Breast epithelium (tissue), 3 donors: ENCODE results near the gene CCSAP.

ENCODE experiments used
- POLR2A ChIP-seq: fragments of 450-650 bp; IDR thresholded peaks from one replicate; pipeline ENCODE4 v1.6.1; 2016; ENCODE audit warnings: antibody characterized with exemption, mild to moderate bottlenecking, moderate library complexity
- TF ChIP-seq, protein P1 (sequence below), 3 donors: fragments of 450-650 bp; IDR thresholded peaks; one replicate each; pipeline ENCODE4 v1.5.1; 2016 to 2017; ENCODE audit warnings: antibody characterized with exemption in 3 of 3, mild to moderate bottlenecking in 3 of 3, moderate library complexity in 3 of 3

DNA sequence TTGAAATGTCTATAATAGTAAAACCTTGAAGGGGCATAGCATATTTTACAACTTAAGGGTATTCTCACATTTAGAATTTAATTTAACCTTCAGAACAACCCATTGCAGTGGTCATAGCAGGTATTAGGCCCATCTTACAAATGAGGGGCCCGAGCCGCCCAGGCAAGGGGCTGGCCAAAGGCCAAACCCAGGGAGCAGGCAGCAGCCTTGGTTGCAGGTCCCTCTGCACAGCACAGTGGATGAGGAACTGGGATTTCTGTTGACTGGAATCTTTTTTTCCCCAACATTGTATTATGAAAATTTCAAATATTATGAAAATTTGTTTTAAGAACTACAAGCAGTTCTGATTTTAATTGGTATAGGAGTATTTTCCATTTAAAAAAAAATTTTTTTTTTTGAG is 33.2 kb downstream of the CCSAP start:
- TF ChIP-seq POLR2A: no peak
- TF ChIP-seq, protein P1, sequence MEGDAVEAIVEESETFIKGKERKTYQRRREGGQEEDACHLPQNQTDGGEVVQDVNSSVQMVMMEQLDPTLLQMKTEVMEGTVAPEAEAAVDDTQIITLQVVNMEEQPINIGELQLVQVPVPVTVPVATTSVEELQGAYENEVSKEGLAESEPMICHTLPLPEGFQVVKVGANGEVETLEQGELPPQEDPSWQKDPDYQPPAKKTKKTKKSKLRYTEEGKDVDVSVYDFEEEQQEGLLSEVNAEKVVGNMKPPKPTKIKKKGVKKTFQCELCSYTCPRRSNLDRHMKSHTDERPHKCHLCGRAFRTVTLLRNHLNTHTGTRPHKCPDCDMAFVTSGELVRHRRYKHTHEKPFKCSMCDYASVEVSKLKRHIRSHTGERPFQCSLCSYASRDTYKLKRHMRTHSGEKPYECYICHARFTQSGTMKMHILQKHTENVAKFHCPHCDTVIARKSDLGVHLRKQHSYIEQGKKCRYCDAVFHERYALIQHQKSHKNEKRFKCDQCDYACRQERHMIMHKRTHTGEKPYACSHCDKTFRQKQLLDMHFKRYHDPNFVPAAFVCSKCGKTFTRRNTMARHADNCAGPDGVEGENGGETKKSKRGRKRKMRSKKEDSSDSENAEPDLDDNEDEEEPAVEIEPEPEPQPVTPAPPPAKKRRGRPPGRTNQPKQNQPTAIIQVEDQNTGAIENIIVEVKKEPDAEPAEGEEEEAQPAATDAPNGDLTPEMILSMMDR (IDR thresholded peaks at IDR 0.05): no peak
